ENCODE results near the gene CHI3L1.

Gene CHI3L1

GRCh38 chr1:203169770-203170520 lies 16.6 kb downstream of the CHI3L1 start:
- Histone ChIP-seq H3K4me3 (no peak overlapping the region), H3K27ac (no peak overlapping the region)
- no peak for DNase-seq (ENCODE audit: low spot score)
- TF ChIP-seq CTCF (IDR thresholded peaks at IDR 0.05): no peak

- DNase-seq (ENCODE audit: low spot score): no peak
- TF ChIP-seq CTCF (IDR thresholded peaks at IDR 0.05): no peak
- no peak overlapping the region for H3K27ac ChIP-seq
- no peak overlapping the region for H3K4me3 ChIP-seq
These were observed 17.5 kb downstream of the CHI3L1 start for GRCh38 chr1:203168991-203169390.

- no peak overlapping the region for H3K4me3 ChIP-seq
- DNase-seq (ENCODE audit: low spot score): no peak
- no peak for TF ChIP-seq CTCF (IDR thresholded peaks at IDR 0.05)
- H3K27ac ChIP-seq: no peak overlapping the region
These were observed 18.2 kb downstream of the CHI3L1 start for GRCh38 chr1:203168256-203168786.

GRCh38 chr1:203167913-203168200 lies 18.6 kb downstream of the CHI3L1 start:
- DNase-seq (ENCODE audit: low spot score): no peak
- no peak for TF ChIP-seq CTCF (IDR thresholded peaks at IDR 0.05)
- Histone ChIP-seq H3K4me3 (no peak overlapping the region), H3K27ac (no peak overlapping the region)

GRCh38 chr1:203167026-203167912 lies 19.2 kb downstream of the CHI3L1 start:
- no peak overlapping the region for H3K4me3 ChIP-seq
- H3K27ac ChIP-seq: no peak overlapping the region
- DNase-seq (ENCODE audit: low spot score): no peak
- TF ChIP-seq CTCF (IDR thresholded peaks at IDR 0.05): no peak

GRCh38 chr1:203166192-203166940 lies 20.1 kb downstream of the CHI3L1 start:
- H3K4me3 ChIP-seq: no peak overlapping the region
- no peak for TF ChIP-seq CTCF (IDR thresholded peaks at IDR 0.05)
- no peak for DNase-seq (ENCODE audit: low spot score)
- H3K27ac ChIP-seq: no peak overlapping the region

Data from coronary artery (tissue), 2 donors.